ENCODE results near the gene PCDHGB6. TPM values are rescaled to one million over a fixed set of nuclear protein-coding genes. Genes with fewer than 3 reads are reported as not detected.
"Not testable (repeated sequence)": the region's sequence is repeated elsewhere in the genome, so short reads cannot be mapped to it uniquely, and the experiment has no call there.

Gene PCDHGB6
- total RNA-seq, 2 experiments from 2014 or later: 0.06 TPM; not detected in 1

DNA sequence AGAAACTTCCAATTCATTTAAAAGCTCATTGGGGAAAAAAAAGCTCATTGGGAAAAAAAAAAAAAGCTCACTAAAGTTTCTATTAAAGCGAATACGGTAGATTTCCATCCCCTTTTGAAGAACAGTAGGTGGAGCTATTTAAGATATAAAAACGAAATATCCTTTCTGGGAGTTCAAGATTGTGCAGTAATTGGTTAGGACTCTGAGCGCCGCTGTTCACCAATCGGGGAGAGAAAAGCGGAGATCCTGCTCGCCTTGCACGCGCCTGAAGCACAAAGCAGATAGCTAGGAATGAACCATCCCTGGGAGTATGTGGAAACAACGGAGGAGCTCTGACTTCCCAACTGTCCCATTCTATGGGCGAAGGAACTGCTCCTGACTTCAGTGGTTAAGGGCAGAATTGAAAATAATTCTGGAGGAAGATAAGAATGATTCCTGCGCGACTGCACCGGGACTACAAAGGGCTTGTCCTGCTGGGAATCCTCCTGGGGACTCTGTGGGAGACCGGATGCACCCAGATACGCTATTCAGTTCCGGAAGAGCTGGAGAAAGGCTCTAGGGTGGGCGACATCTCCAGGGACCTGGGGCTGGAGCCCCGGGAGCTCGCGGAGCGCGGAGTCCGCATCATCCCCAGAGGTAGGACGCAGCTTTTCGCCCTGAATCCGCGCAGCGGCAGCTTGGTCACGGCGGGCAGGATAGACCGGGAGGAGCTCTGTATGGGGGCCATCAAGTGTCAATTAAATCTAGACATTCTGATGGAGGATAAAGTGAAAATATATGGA is 22.7 kb downstream of the PCDHGB6 start, which contains the start of gene PCDHGA12:
Gene PCDHGA12, plus strand, starts transcription at position 176 of the 782 bp plus-strand sequence. Its CDS starts 253 bp downstream, at position 429.
- H3K9me3 ChIP-seq (ENCODE audit: control insufficient read depth in 1 of 2, insufficient read depth in 1 of 2, low read length in 2 of 2): peaks cover 41 to 56% of the 10 kb centered on the region in 2 experiments
- H3K27me3 ChIP-seq (ENCODE audit: control insufficient read depth in 1 of 2, insufficient read depth in 2 of 2, low read length in 2 of 2): peaks cover 65 to 71% of the 10 kb centered on the region in 2 experiments
- DNase-seq (peak in 3 of 14 experiments; percentile 31 to 42 (median 39)), ATAC-seq (ENCODE audit: poor library complexity) (no peak)
- intact Hi-C loops (cut with DNase I, micrococcal nuclease): no loop called here
- H3K4me1 ChIP-seq (ENCODE audit: insufficient read depth, low read length): peaks cover 6% of the 10 kb centered on the region
- Mint-ChIP-seq H3K9me3 (peaks cover 25% of the 10 kb centered on the region), H3K27me3 (peaks cover 81% of the 10 kb centered on the region), H3K4me1 (ENCODE audit: low read depth) (peaks cover 8% of the 10 kb centered on the region), H3K27ac (no peak within 1 kb of the TSS), H3K36me3 (ENCODE audit: low read depth) (peaks cover 29% of the 10 kb centered on the region), H3K4me3 (peak within 1 kb of the TSS; percentile 69)
- H3K4me3 ChIP-seq (ENCODE audit: low read length): peak within 1 kb of the TSS; percentile 10
- H3K27ac ChIP-seq (ENCODE audit: low read depth in 1 of 2, low read length in 2 of 2): no peak within 1 kb of the TSS
- POLR2A ChIA-PET: no interaction called here
- no peak for TF ChIP-seq CTCF (IDR thresholded peaks at IDR 0.05)
- H3K36me3 ChIP-seq (ENCODE audit: insufficient read depth, low read length): no peaks in the 10 kb centered on the region
- CTCF ChIA-PET: interaction anchor here (1.3 to 1.6 kb wide), 3 partner anchors 60 to 133 kb away, joined by 3 to 4 read pairs (median 3); partner anchors contain the start of gene PCDHGB3

DNA sequence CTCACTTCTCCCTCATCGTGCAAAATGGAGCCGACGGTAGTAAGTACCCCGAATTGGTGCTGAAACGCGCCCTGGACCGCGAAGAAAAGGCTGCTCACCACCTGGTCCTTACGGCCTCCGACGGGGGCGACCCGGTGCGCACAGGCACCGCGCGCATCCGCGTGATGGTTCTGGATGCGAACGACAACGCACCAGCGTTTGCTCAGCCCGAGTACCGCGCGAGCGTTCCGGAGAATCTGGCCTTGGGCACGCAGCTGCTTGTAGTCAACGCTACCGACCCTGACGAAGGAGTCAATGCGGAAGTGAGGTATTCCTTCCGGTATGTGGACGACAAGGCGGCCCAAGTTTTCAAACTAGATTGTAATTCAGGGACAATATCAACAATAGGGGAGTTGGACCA is 23.5 kb downstream of the PCDHGB6 start:
- CTCF ChIA-PET: interaction anchor here (1.3 to 1.6 kb wide), 3 partner anchors 61 to 133 kb away, joined by 3 to 4 read pairs (median 3); partner anchors contain the start of gene PCDHGB3
- Histone ChIP-seq H3K36me3 (ENCODE audit: insufficient read depth, low read length) (no peaks in the 10 kb centered on the region), H3K9me3 (ENCODE audit: control insufficient read depth in 1 of 2, insufficient read depth in 1 of 2, low read length in 2 of 2) (peaks cover 37 to 52% of the 10 kb centered on the region in 2 experiments), H3K27me3 (ENCODE audit: control insufficient read depth in 1 of 2, insufficient read depth in 2 of 2, low read length in 2 of 2) (peaks cover 59 to 64% of the 10 kb centered on the region in 2 experiments), H3K27ac (ENCODE audit: low read depth in 1 of 2, low read length in 2 of 2) (no peak overlapping the region), H3K4me3 (ENCODE audit: low read length) (peak overlapping the region; percentile 10), H3K4me1 (ENCODE audit: insufficient read depth, low read length) (peaks cover 6% of the 10 kb centered on the region)
- Mint-ChIP-seq H3K27ac (no peak overlapping the region), H3K9me3 (peaks cover 25% of the 10 kb centered on the region), H3K36me3 (ENCODE audit: low read depth) (peaks cover 29% of the 10 kb centered on the region), H3K27me3 (peaks cover 80% of the 10 kb centered on the region), H3K4me3 (peak overlapping the region; percentile 51), H3K4me1 (ENCODE audit: low read depth) (peaks cover 8% of the 10 kb centered on the region)
- ATAC-seq (ENCODE audit: poor library complexity) (no peak), DNase-seq (no peak)
- POLR2A ChIA-PET: no interaction called here
- intact Hi-C loops (cut with DNase I, micrococcal nuclease): no loop called here
- TF ChIP-seq CTCF (IDR thresholded peaks at IDR 0.05): no peak

DNA sequence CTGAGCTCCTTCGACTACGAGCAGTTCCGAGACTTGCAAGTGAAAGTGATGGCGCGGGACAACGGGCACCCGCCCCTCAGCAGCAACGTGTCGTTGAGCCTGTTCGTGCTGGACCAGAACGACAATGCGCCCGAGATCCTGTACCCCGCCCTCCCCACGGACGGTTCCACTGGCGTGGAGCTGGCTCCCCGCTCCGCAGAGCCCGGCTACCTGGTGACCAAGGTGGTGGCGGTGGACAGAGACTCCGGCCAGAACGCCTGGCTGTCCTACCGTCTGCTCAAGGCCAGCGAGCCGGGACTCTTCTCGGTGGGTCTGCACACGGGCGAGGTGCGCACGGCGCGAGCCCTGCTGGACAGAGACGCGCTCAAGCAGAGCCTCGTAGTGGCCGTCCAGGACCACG is 24.5 kb downstream of the PCDHGB6 start:
- H3K27ac Mint-ChIP-seq; POLR2A ChIA-PET; CTCF ChIA-PET; DNase-seq; H3K4me1 ChIP-seq (ENCODE audit: insufficient read depth, low read length); H3K27ac ChIP-seq (ENCODE audit: low read depth in 1 of 2, low read length in 2 of 2); H3K36me3 ChIP-seq (ENCODE audit: insufficient read depth, low read length); H3K4me3 ChIP-seq (ENCODE audit: low read length); H3K4me1 Mint-ChIP-seq (ENCODE audit: low read depth); H3K4me3 Mint-ChIP-seq; ATAC-seq (ENCODE audit: poor library complexity); intact Hi-C loops (cut with DNase I, micrococcal nuclease): not testable (repeated sequence)
- H3K27me3 Mint-ChIP-seq: peaks cover 80% of the 10 kb centered on the region
- H3K36me3 Mint-ChIP-seq (ENCODE audit: low read depth): peaks cover 25% of the 10 kb centered on the region
- peaks cover 25% of the 10 kb centered on the region for H3K9me3 Mint-ChIP-seq
- Histone ChIP-seq H3K9me3 (ENCODE audit: control insufficient read depth in 1 of 2, insufficient read depth in 1 of 2, low read length in 2 of 2) (peaks cover 31 to 50% of the 10 kb centered on the region in 2 experiments), H3K27me3 (ENCODE audit: control insufficient read depth in 1 of 2, insufficient read depth in 2 of 2, low read length in 2 of 2) (peaks cover 49 to 54% of the 10 kb centered on the region in 2 experiments)

- POLR2A ChIA-PET; H3K36me3 ChIP-seq (ENCODE audit: insufficient read depth, low read length); H3K4me1 ChIP-seq (ENCODE audit: insufficient read depth, low read length); ATAC-seq (ENCODE audit: poor library complexity); intact Hi-C loops (cut with DNase I, micrococcal nuclease); H3K4me3 ChIP-seq (ENCODE audit: low read length); H3K27ac Mint-ChIP-seq; H3K27ac ChIP-seq (ENCODE audit: low read depth in 1 of 2, low read length in 2 of 2); H3K4me3 Mint-ChIP-seq; H3K4me1 Mint-ChIP-seq (ENCODE audit: low read depth); DNase-seq: not testable (repeated sequence)
- CTCF ChIA-PET: interaction anchor here (1.0 kb wide), 1 partner anchor 113 kb away, joined by 3 read pairs; no protein-coding TSS in a partner anchor
- H3K27me3 Mint-ChIP-seq: peaks cover 80% of the 10 kb centered on the region
- peaks cover 25% of the 10 kb centered on the region for H3K36me3 Mint-ChIP-seq (ENCODE audit: low read depth)
- H3K9me3 Mint-ChIP-seq: peaks cover 25% of the 10 kb centered on the region
- peaks cover 31 to 46% of the 10 kb centered on the region in 2 experiments for H3K9me3 ChIP-seq (ENCODE audit: control insufficient read depth in 1 of 2, insufficient read depth in 1 of 2, low read length in 2 of 2)
- H3K27me3 ChIP-seq (ENCODE audit: control insufficient read depth in 1 of 2, insufficient read depth in 2 of 2, low read length in 2 of 2): peaks cover 45 to 51% of the 10 kb centered on the region in 2 experiments
Observed at GRCh38 chr5:141432726-141433125, 24.9 kb downstream of the PCDHGB6 start.
